GM23248 (cell line): ENCODE data around the gene NUCB2. TPM values are rescaled to one million over a fixed set of nuclear protein-coding genes. Genes with fewer than 3 reads are reported as not detected.
A peak's percentile ranks its signal among the peaks of the same experiment; 100 is the strongest.
"Not testable (repeated sequence)": the region's sequence is repeated elsewhere in the genome, so short reads cannot be mapped to it uniquely, and the experiment has no call there.

Experiments
- DNase-seq: peaks from one replicate; pipeline ENCODE4 v3.0.0-alpha.2; 2015
- H2AFZ ChIP-seq: fragments of 200-600 bp; sonication (generic); 2 replicates; pipeline ENCODE4 v1.6.1; 2016; ENCODE audit warnings: antibody characterized with exemption
- H3F3A ChIP-seq: fragments of 200-600 bp; sonication (generic); 2 replicates; pipeline ENCODE4 v1.6.1; 2016; ENCODE audit warnings: mild to moderate bottlenecking, antibody characterized with exemption, mixed run types; ENCODE audit not compliant: insufficient read depth
- H3K27ac ChIP-seq: fragments of 200-600 bp; sonication (generic); 2 replicates; pipeline ENCODE4 v1.5.1; 2016; ENCODE audit warnings: mild to moderate bottlenecking
- H3K27me3 ChIP-seq: fragments of 200-600 bp; sonication (generic); replicated peaks from 2 replicates; pipeline ENCODE4 v1.6.1; 2016; ENCODE audit warnings: mild to moderate bottlenecking; ENCODE audit not compliant: insufficient read depth
- H3K36me3 ChIP-seq: fragments of 200-600 bp; sonication (generic); 2 replicates; pipeline ENCODE4 v1.6.1; 2016; ENCODE audit warnings: low read depth, mild to moderate bottlenecking
- H3K4me1 ChIP-seq: fragments of 200-600 bp; sonication (generic); 2 replicates; pipeline ENCODE4 v1.6.1; 2016; ENCODE audit warnings: mild to moderate bottlenecking; ENCODE audit not compliant: insufficient read depth
- H3K4me2 ChIP-seq: fragments of 200-600 bp; sonication (generic); one replicate; pipeline ENCODE4 v1.6.1; 2016; ENCODE audit warnings: mild to moderate bottlenecking; ENCODE audit not compliant: unreplicated experiment
- H3K4me3 ChIP-seq: fragments of 200-600 bp; sonication (generic); 2 replicates; pipeline ENCODE4 v1.5.1; 2016; ENCODE audit warnings: mild to moderate bottlenecking
- H3K79me2 ChIP-seq: fragments of 200-600 bp; sonication (generic); 2 replicates; pipeline ENCODE4 v1.6.1; 2016; ENCODE audit warnings: mild to moderate bottlenecking; ENCODE audit not compliant: insufficient read depth
- H3K9ac ChIP-seq: fragments of 200-600 bp; sonication (generic); 2 replicates; pipeline ENCODE4 v1.6.1; 2016; ENCODE audit warnings: mild to moderate bottlenecking
- H3K9me2 ChIP-seq: fragments of 200-600 bp; sonication (generic); 2 replicates; pipeline ENCODE4 v1.6.1; 2016; ENCODE audit warnings: mixed run types, mild to moderate bottlenecking, moderate library complexity; ENCODE audit not compliant: insufficient read depth
- H3K9me3 ChIP-seq: fragments of 200-600 bp; sonication (generic); one replicate; pipeline ENCODE4 v1.6.1; 2017; ENCODE audit warnings: low read depth
- H4K20me1 ChIP-seq: fragments of 200-600 bp; sonication (generic); 2 replicates; pipeline ENCODE4 v1.6.0; 2016; ENCODE audit not compliant: insufficient read depth
- EZH2 ChIP-seq: fragments of 200-600 bp; sonication (generic); IDR thresholded peaks from 2 replicates; pipeline ENCODE4 v1.6.1; 2018; ENCODE audit warnings: antibody characterized with exemption, mild to moderate bottlenecking; ENCODE audit not compliant: insufficient read depth, poor library complexity, severe bottlenecking
- EZH2phosphoT487 ChIP-seq: fragments of 200-600 bp; sonication (generic); IDR thresholded peaks from 2 replicates; pipeline ENCODE4 v1.6.1; 2018; ENCODE audit warnings: antibody characterized with exemption, moderate library complexity, mild to moderate bottlenecking, low read depth; ENCODE audit not compliant: insufficient read depth
- WGBS, 2 experiments: methylation state at CpG; one replicate each; pipeline ENCODE4 v1.1.6; 2015 to 2017; ENCODE audit warnings: low lambda C conversion rate in 2 of 2, low coverage in 1 of 2; ENCODE audit errors: missing lambda C conversion rate in 2 of 2; 5-methylcytosine and 5-hydroxymethylcytosine counted together
- in situ Hi-C: fragments of 300-500 bp; cut with MboI; formaldehyde crosslinking; loops from 2 replicates; pipeline ENCODE4 v1.15.0; 2020
- polyA plus RNA-seq: library from polyadenylated mRNA; unstranded; fragments of >200 nt; fragmentation: Nextera tagmentation; extraction: Ambion mirVana; gene quantifications from 2 replicates; pipeline ENCODE4 v1.2.1, GENCODE V29; 2016
- total RNA-seq: library from RNA; depleted of rRNA; stranded (reverse); fragments of >200 nt; shearing (Covaris generic); gene quantifications from 2 replicates; pipeline ENCODE4 v1.2.3, GENCODE V29; 2014

Gene NUCB2
- total and polyA plus RNA-seq, 2 experiments from 2014 or later = 95.0 to 246 TPM

- DNase-seq = peak; percentile 81
- in situ Hi-C loops = no loop called here
- Histone ChIP-seq H3K4me1 (peaks cover 3% of the 10 kb centered on the region; the same call in 1 of the 2 replicates), H3K79me2 (no peaks in the 10 kb centered on the region), H3K4me2 (no peak overlapping the region), H3F3A (peaks cover 3% of the 10 kb centered on the region), H3K9ac (no peak overlapping the region), H3K36me3 (no peaks in the 10 kb centered on the region), H3K27ac (no peak overlapping the region), H2AFZ (no peak overlapping the region), H3K4me3 (no peak overlapping the region), H3K9me3 (no peaks in the 10 kb centered on the region), H3K27me3 (no peaks in the 10 kb centered on the region), H4K20me1 (no peaks in the 10 kb centered on the region), H3K9me2 (no peaks in the 10 kb centered on the region)
- 84 to 89% methylated on average over 3 to 5 of the region's 5 CpGs for WGBS, 2 experiments
- TF ChIP-seq EZH2phosphoT487 (no peak), EZH2 (no peak)
These were observed 9.0 kb upstream of the NUCB2 start for GRCh38 chr11:17267576-17267975.

GRCh38 chr11:17268500-17268899 is 8.0 kb upstream of the NUCB2 start:
- H3F3A ChIP-seq, H3K27me3 ChIP-seq, in situ Hi-C loops, H3K4me2 ChIP-seq, H2AFZ ChIP-seq, H3K27ac ChIP-seq, H3K9ac ChIP-seq, H3K9me3 ChIP-seq, H3K4me3 ChIP-seq, DNase-seq, H3K4me1 ChIP-seq, H3K9me2 ChIP-seq, H3K79me2 ChIP-seq, H3K36me3 ChIP-seq, H4K20me1 ChIP-seq: not testable (repeated sequence)
- WGBS, 2 experiments = 85 to 88% methylated on average over 5 of the region's 5 CpGs

- no peak overlapping the region for H3K27ac ChIP-seq
- no peak overlapping the region for H3K4me3 ChIP-seq
- H3K9me3 ChIP-seq = no peaks in the 10 kb centered on the region
- no peaks in the 10 kb centered on the region for H3K27me3 ChIP-seq
- 82 to 83% methylated on average over 3 of the region's 3 CpGs for WGBS, 2 experiments
- H3K9me2 ChIP-seq = no peaks in the 10 kb centered on the region
- H3K4me2 ChIP-seq = no peak overlapping the region
- H4K20me1 ChIP-seq = no peaks in the 10 kb centered on the region
- TF ChIP-seq EZH2phosphoT487 (no peak), EZH2 (no peak)
- H3F3A ChIP-seq = peaks cover 3% of the 10 kb centered on the region; the same call in 1 of the 2 replicates
- DNase-seq = no peak
- no peaks in the 10 kb centered on the region for H3K36me3 ChIP-seq
- H2AFZ ChIP-seq = no peak overlapping the region
- no peaks in the 10 kb centered on the region; the same call in 1 of the 2 replicates for H3K4me1 ChIP-seq
- in situ Hi-C loops = no loop called here
- no peaks in the 10 kb centered on the region for H3K79me2 ChIP-seq
- no peak overlapping the region for H3K9ac ChIP-seq
These were observed 7.6 kb upstream of the NUCB2 start for GRCh38 chr11:17268902-17269301.

- Histone ChIP-seq H3K27me3 (no peaks in the 10 kb centered on the region), H3K79me2 (peaks cover 13% of the 10 kb centered on the region), H3F3A (peaks cover 14% of the 10 kb centered on the region), H3K9ac (no peak overlapping the region), H3K27ac (no peak overlapping the region), H3K4me2 (no peak overlapping the region), H2AFZ (no peak overlapping the region), H3K9me2 (no peaks in the 10 kb centered on the region), H3K4me3 (no peak overlapping the region), H3K4me1 (peaks cover 4% of the 10 kb centered on the region; the same call in 1 of the 2 replicates), H3K9me3 (no peaks in the 10 kb centered on the region), H3K36me3 (no peaks in the 10 kb centered on the region), H4K20me1 (no peaks in the 10 kb centered on the region)
- in situ Hi-C loops = no loop called here
- 91 to 100% methylated on average over 1 of the region's 1 CpG for WGBS, 2 experiments
- DNase-seq = no peak
- TF ChIP-seq EZH2phosphoT487 (no peak), EZH2 (no peak)
These were observed 3.7 kb upstream of the NUCB2 start for GRCh38 chr11:17272801-17273200.

GRCh38 chr11:17273211-17273610 is 3.3 kb upstream of the NUCB2 start:
- Histone ChIP-seq H3K79me2 (peaks cover 17% of the 10 kb centered on the region), H3K36me3 (no peaks in the 10 kb centered on the region), H3K4me3 (no peak overlapping the region), H3K4me1 (peaks cover 5% of the 10 kb centered on the region; the same call in 1 of the 2 replicates), H3K9ac (no peak overlapping the region), H3F3A (peaks cover 12% of the 10 kb centered on the region), H4K20me1 (no peaks in the 10 kb centered on the region), H3K9me3 (no peaks in the 10 kb centered on the region), H3K27me3 (no peaks in the 10 kb centered on the region), H3K9me2 (no peaks in the 10 kb centered on the region), H2AFZ (no peak overlapping the region), H3K27ac (no peak overlapping the region), H3K4me2 (no peak overlapping the region)
- no peak for TF ChIP-seq EZH2phosphoT487
- TF ChIP-seq EZH2 = no peak
- DNase-seq = no peak
- WGBS, 2 experiments = 64 to 70% methylated on average over 6 of the region's 6 CpGs
- in situ Hi-C loops = no loop called here
